ENCODE results near the gene CABLES1.
"Not testable (repeated sequence)": the region's sequence is repeated elsewhere in the genome, so short reads cannot be mapped to it uniquely, and the experiment has no call there.

CABLES1 gene

DNA sequence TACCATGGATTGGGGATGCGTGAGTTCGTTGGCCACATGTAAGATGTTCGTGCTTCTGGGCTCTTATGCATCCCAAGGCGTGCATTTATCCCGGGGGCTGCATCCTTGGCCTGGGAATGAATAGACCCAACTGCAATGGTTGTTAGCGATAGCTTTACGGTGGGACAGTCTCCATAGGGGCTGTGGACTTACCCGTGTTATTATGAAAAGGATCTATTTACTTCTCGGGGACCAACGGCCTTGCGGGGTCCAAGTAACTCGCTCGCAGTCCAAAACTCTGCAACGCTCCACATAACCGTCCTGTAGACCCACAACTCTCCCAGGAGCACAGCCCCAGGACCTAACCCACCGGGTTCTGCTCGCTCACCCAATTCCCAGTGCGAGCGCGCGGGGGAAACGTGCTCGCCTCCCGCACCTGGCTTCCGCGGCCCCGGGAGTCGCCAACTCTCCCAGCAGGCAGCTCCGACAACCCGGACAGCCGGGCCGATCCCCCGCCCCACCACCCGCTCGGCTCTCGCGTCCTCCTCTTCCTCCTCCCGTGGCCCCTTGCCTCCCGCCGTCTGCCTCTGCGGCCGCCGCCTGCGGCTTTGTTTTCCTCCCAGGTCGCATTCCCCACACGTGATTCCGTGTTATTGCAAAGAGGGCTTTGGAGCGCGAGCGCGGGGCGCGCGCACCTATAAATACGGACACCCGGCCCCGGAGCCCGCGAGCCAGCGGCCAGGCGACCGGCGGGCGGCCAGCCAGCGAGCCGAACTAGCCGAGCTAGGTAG, at the start of gene CABLES1:
CABLES1 (plus strand) TSS at position 706 of the 770 bp plus-strand sequence. CDS start 278 bp downstream, outside the sequence.
- peak; percentile 73 for DNase-seq

DNA sequence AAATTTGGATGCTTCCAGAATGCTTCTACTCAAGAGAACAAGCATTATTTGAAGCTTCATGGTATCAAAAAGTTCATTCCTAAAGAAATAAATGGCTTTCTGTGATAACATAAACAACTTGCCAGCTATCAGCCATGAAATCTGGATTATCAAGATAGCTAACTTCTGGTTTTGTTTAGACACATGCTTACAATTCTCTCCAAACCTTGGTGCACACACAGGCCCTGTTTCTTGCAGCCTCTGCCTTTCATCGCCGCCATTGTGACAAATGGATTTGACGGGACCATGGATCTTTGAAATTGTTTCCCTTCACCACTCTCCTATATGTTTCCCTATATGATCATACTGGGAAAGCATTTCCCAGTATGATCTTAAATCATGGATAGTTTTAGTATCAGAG, 47.9 kb upstream of the CABLES1 start:
- no peak for DNase-seq

DNA sequence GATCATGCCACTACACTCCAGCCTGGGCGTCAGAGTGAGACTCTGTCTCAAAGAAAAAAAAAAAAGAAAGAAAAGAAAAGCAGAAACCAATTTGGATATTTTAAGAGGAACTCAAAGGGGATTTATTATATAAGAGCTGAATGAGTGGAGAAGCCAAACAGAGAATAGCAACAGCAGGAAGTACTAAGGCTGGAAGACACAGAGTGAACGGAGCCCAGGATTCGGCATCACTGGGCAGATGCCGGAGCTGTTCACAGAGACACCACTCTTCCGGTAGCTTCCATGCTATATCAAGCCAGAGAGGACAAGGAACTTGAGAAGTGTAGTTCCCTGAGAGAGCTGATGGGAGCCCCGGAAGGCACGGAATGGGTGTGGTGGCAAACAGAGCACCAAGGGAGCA, 47.0 kb upstream of the CABLES1 start:
- DNase-seq: no peak

- DNase-seq: not testable (repeated sequence)
Measured at GRCh38 chr18:23091017-23091993, 44.0 kb upstream of the CABLES1 start.

- DNase-seq: peak; percentile 54
Measured at GRCh38 chr18:23092121-23092520, 43.2 kb upstream of the CABLES1 start.

DNA sequence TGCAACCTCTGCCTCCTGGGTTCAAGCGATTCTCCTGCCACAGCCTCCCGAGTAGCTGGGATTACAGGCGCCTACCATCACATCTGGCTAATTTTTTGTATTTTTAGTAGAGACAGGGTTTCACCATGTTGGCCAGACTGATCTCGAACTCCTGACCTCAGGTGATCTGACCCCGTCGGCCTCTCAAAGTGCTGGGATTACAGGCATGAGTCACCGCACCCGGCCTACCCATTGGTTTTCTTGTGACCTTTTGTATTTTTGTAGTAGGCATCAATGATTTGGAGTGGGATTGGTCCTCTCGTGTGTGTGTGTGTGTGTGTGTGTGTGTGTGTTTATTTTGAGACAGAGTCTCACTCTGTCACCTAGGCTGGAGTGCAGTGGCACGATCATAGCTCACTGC, 42.2 kb upstream of the CABLES1 start:
- DNase-seq: not testable (repeated sequence)

GRCh38 chr18:23093772-23094171, 41.5 kb upstream of the CABLES1 start:
- peak; percentile 24 for DNase-seq

DNA sequence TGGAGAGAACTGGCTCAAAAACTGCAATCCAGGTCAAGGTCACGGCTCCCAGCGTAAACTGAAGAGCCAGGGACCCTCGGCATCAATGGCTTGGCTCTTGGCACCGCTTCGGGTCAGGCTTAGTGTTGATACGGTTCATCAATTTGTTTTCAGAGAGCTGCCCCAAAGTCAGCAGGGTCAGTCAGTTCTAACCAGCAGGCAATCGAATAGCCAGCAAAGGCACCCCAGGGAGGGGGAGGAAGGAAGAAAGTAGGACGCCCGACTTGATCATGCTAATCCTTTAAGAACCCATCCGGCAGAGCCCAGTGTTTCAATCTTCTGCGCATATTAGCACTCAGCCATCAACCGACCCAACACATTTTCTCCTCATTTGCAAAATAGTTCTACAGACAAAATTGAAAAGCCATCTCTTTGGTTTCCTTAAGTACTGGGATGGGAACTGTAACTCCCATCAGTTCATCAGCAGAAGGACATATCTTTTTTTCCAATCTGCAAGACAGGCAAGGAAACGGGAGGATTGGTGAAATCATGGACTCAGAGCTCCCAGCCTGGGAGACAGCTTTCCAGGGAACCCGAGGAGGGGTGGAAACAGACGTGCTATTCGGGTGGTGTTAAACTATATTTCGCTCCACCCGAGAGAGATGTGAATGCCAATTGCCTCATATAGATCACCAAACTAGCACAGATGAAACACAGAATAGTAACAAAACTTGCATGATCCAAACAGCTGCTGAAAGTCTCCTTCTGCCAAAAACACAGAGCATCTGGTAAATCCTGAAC, 40.7 kb upstream of the CABLES1 start:
- peak; percentile 87 for DNase-seq

- DNase-seq: no peak
Measured at GRCh38 chr18:23095463-23095862, 39.8 kb upstream of the CABLES1 start.

DNA sequence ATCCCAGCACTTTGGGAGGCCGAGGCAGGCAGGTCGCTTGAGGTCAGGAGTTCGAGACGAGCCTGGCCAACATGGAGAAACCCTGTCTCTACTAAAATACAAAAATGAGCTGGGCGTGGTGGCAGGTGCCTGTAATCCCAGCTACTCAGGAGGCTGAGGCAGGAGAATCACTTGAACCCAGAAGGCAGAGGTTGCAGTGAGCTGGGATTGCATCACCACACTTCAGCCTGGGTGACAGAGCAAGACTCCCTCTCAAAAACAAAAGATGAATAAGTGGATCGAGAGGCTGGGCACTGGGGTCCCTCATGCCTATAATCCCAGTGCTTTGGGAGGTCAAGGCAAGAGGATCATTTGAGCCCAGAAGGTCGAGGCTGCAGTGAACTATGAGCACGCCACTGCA, 38.3 kb upstream of the CABLES1 start:
- not testable (repeated sequence) for DNase-seq

GRCh38 chr18:23099621-23100020, 35.7 kb upstream of the CABLES1 start:
- DNase-seq: no peak

DNA sequence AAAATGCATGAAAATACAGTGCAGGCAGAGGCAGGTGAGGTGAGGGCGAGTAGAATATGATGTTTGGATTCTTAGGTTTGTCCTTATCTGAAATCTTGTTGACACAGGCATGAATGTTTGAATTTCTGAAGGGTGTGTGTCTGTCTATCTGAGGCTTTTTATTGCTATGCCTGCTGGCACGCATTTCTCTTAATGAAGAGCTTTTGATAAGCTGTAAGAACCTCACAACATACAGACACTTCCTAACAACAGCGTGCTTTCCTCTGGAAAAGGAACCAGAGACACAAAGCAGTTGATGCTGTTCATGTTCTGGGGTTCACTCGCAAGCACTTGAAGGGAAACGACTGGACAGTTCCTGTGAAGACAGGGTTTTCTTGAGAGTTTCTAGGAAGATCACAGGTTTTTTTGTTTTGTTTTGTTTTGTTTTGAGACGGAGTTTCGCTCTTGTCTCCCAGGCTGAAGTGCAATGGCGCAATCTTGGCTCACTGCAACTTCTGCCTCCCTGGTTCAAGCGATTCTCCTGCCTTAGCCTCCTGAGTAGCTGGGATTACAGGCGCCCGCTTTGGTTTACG, 33.3 kb upstream of the CABLES1 start:
- no peak for DNase-seq

DNA sequence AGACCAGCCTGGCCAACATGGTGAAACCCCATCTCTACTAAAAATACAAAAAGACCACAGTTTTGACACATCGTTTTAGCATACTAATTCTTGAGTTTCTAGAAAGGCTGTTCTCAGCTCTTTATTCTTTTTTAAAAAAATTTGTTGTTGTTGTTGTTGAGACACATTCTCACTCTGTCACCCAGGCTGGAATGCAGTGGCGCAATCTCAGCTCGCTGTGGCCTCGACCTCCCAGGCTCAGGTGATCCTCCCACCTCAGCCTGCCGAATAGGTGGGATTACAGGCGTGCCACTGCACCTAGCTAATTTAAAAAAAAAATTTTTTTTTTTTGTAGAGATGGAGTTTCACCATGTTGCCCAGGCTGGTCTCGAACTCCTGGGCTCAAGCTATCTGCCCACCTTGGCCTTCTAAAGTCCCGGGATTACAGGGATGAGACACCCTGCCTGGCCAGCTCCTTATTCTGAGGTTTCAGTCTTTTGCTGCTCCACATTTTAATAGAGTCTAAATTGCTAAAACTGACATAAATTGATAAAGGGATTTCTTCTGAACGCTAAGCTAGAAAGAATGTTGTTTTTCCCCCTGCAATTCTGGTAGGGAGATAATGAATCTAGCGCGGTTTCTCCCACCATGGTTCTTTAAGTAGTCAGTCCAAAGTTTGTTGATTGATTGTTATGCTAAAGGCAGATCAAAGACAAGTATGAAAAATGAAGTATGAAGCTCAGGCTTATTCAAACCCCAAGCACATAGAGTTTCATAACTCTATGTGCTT, 32.6 kb upstream of the CABLES1 start:
- DNase-seq: no peak

DNA sequence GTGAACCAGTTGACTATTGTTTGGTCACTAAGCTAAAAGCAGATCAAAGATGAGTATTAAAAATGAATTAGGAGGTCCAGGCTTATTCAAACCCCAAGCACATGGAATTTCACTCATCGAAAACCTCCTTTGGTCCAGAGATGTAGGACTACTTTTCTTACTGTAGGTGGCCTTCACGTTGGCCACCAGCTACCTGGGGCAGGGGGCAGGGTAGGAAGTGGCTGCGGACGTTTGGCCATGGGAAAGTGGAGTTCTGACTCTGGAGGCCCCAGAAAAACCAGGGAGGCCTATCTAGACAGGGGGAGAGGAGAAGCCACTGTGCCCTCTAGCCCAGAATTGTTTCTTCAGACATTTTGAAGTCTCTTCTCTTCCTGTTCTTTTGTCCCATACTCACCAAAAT, 31.8 kb upstream of the CABLES1 start:
- DNase-seq: no peak

- no peak for DNase-seq
Measured at GRCh38 chr18:23105030-23105429, 30.3 kb upstream of the CABLES1 start.

GRCh38 chr18:23105581-23106219, 29.6 kb upstream of the CABLES1 start:
- no peak for DNase-seq

- no peak for DNase-seq
Measured at GRCh38 chr18:23106575-23106974, 28.7 kb upstream of the CABLES1 start.

- DNase-seq: no peak
Measured at GRCh38 chr18:23107718-23108117, 27.6 kb upstream of the CABLES1 start.

DNA sequence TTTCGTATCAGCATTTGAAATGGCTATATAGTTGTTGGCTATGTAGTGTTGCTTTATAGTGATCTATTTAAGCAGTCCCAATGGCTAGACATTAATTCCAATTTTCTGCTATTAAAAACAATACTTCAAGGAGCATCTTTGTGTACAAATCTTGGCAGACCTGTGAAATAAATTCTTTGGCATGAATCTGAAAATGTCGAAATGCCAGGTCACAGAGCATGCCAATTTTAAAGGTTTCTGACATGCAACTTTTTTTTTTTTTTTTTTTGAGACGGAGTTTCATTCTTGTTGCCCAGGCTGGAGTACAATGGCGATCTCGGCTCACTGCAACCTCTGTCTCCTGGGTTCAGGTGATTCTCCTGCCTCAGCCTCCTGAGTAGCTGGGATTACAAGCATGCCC, 26.8 kb upstream of the CABLES1 start:
- DNase-seq: no peak

- not testable (repeated sequence) for DNase-seq
Measured at GRCh38 chr18:23109163-23109562, 26.1 kb upstream of the CABLES1 start.

GRCh38 chr18:23113576-23113975, 21.7 kb upstream of the CABLES1 start:
- no peak for DNase-seq

Measured in NCI-H82 (cell line).